Ectodermal cell (in vitro differentiated cells): ENCODE measurements around the gene JAKMIP3. TPM values are rescaled to one million over a fixed set of nuclear protein-coding genes. Genes with fewer than 3 reads are reported as not detected.

ENCODE experiments used
- H3K27ac ChIP-seq: 2 replicates; pipeline ENCODE4 v1.7.0; 2013; ENCODE audit warnings: mild to moderate bottlenecking, low read depth, low read length; ENCODE audit not compliant: insufficient read depth, poor library complexity, severe bottlenecking
- H3K27me3 ChIP-seq: 2 replicates; pipeline ENCODE4 v1.7.0; 2013; ENCODE audit warnings: mild to moderate bottlenecking, low read length; ENCODE audit not compliant: insufficient read depth, control insufficient read depth, poor library complexity, severe bottlenecking
- H3K36me3 ChIP-seq: one replicate; pipeline ENCODE4 v1.7.0; 2013; ENCODE audit warnings: low read length; ENCODE audit not compliant: control insufficient read depth, insufficient read depth
- H3K4me1 ChIP-seq: one replicate; pipeline ENCODE4 v1.7.0; 2013; ENCODE audit warnings: low read length; ENCODE audit not compliant: control insufficient read depth, insufficient read depth
- H3K4me3 ChIP-seq: 2 replicates; pipeline ENCODE4 v1.7.0; 2013; ENCODE audit warnings: low read depth, low read length, control low read depth; ENCODE audit not compliant: insufficient read depth
- H3K9me3 ChIP-seq: 2 replicates; pipeline ENCODE4 v1.7.0; 2013; ENCODE audit warnings: mild to moderate bottlenecking, low read length, moderate library complexity; ENCODE audit not compliant: control insufficient read depth
- WGBS, 2 experiments: methylation state at CpG; one replicate each; pipeline ENCODE4 v1.1.7; 2013; ENCODE audit warnings: missing lambda C conversion rate in 2 of 2; 5-methylcytosine and 5-hydroxymethylcytosine counted together
- polyA plus RNA-seq, 4 experiments: library from polyadenylated mRNA; stranded (reverse); fragments of 50-300 nt; gene quantifications; one replicate each; pipeline ENCODE4 v1.2.3, GENCODE V29; 2013

Gene JAKMIP3
- polyA plus RNA-seq (2013, experiment 1 of 4), result 0.48 TPM
- polyA plus RNA-seq (2013, experiment 2 of 4), result 0.41 TPM
- polyA plus RNA-seq (2013, experiment 3 of 4), result 0.53 TPM
- 0.49 TPM for polyA plus RNA-seq (2013, experiment 4 of 4)

DNA sequence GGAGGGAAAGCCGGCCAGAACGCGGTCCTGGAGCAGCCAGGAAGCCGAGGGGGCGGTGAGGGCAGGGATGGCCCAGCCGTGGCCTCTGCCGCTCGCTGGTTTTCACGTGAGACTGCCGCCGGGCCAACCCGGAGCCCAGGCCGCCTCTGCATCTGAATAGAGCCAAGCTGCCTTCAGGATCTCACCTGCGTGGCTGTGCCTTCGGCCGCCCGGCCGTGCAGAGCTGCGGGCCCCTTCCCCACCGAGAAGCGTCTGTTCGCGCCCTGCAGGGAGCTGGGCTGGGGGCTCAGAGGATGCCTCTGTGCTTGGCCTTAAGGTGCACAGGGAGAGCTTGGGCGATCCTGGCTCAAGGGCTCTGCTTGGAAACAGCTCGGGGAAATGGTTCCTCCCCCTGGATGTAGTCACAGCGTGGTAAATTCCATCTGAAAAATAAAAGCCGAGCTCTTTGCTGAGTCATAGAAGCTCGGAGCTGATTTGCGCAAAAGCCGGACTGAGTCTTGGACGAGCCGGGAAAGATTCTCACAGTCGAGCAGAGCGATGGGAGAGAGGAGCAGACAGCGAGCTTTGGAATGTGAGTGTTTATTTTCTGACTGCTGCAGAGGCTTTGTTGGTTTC is at the start of gene JAKMIP3:
TSS of gene JAKMIP3 (plus strand) at position 456 of the 615 bp plus-strand sequence. CDS start 38,863 bp downstream, outside the sequence.
- H3K27me3 ChIP-seq, result peaks cover 6% of the 10 kb centered on the region
- H3K36me3 ChIP-seq, result no peaks in the 10 kb centered on the region
- no peaks in the 10 kb centered on the region for H3K9me3 ChIP-seq
- H3K4me3 ChIP-seq, result peak within 1 kb of the TSS; percentile 5
- H3K27ac ChIP-seq, result no peak within 1 kb of the TSS
- H3K4me1 ChIP-seq, result peaks cover 13% of the 10 kb centered on the region
- 24% methylated on average over 35 of the region's 35 CpGs for WGBS, 2 experiments

DNA sequence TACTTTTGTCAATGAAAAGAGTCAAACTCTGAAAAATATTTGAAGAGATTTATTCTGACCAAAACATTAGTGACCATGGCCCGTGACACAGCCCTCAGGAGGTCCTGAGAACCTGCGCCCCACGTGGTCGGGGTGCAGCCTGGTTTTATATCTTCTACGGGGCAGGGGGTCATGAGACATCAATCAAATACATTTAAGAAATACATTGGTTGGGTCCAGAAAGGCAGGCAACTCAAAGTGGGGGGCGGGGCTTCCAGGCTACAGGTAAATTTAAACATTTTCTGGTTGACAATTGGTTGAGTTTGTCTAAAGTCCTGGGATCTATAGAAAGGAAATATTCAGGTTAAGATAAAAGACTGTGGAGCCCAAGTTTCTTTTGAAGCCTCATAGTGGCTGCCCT is 49.2 kb upstream of the JAKMIP3 start:
- no peaks in the 10 kb centered on the region for H3K4me1 ChIP-seq
- WGBS, 2 experiments, result 86 to 89% methylated on average over 6 of the region's 6 CpGs
- no peaks in the 10 kb centered on the region for H3K36me3 ChIP-seq
- H3K27ac ChIP-seq, result no peak overlapping the region
- H3K27me3 ChIP-seq, result no peaks in the 10 kb centered on the region
- H3K4me3 ChIP-seq, result no peak overlapping the region
- no peaks in the 10 kb centered on the region for H3K9me3 ChIP-seq

DNA sequence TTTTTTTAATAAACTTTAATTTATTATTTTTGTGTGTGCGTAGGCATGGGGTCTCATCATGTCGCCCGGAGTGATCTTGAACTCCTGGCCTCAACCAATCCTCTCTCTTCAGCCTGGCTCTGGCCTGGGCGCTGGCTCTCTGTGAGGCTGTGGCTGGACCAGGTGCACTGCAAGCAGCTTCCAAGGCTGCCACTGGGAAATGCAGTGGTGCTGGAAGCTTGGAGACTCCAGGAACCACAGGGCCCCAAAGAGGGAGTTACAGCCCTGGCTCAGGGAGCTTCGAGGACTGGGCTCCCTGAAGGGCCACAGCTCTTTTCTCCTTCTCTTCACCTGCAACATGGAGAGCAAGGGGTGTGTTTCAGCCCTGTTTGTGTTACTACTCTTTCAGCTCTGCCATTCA is 47.3 kb upstream of the JAKMIP3 start:
- Histone ChIP-seq H3K4me1 (no peaks in the 10 kb centered on the region), H3K9me3 (no peaks in the 10 kb centered on the region), H3K27ac (no peak overlapping the region), H3K4me3 (no peak overlapping the region), H3K36me3 (no peaks in the 10 kb centered on the region), H3K27me3 (peaks cover 4% of the 10 kb centered on the region)
- WGBS, 2 experiments, result 81 to 85% methylated on average over 5 of the region's 5 CpGs

DNA sequence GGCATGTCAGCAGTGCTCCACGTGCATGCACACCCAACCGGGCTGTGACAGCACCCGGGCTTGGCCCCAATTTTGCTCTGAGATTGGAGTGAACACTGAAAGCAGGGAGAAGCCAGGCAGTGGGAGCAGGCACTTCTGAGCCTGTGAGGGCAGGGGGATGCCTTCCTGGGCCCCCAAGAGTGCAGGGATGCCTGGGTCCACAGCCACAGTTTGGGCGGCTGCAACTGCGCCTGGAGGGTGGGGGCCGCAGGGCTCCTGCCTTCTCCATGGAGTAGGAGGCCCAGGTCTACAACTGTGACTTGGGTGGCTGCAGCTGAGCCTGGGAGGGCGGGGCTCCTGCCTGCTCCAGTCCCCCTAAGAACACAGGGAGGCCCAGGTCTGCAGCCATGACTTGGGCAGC is 46.4 kb upstream of the JAKMIP3 start:
- H3K27ac ChIP-seq, result no peak overlapping the region
- H3K4me3 ChIP-seq, result no peak overlapping the region
- WGBS, 2 experiments, result 95% methylated on average over 7 of the region's 7 CpGs
- no peaks in the 10 kb centered on the region for H3K36me3 ChIP-seq
- H3K9me3 ChIP-seq, result no peaks in the 10 kb centered on the region
- H3K4me1 ChIP-seq, result no peaks in the 10 kb centered on the region
- peaks cover 13% of the 10 kb centered on the region for H3K27me3 ChIP-seq

- Histone ChIP-seq H3K36me3 (no peaks in the 10 kb centered on the region), H3K27ac (no peak overlapping the region), H3K27me3 (peaks cover 20% of the 10 kb centered on the region), H3K4me3 (no peak overlapping the region), H3K4me1 (no peaks in the 10 kb centered on the region), H3K9me3 (no peaks in the 10 kb centered on the region)
- WGBS, 2 experiments, result 82 to 83% methylated on average over 13 of the region's 13 CpGs
Measured at GRCh38 chr10:132020456-132020855, 45.3 kb upstream of the JAKMIP3 start.

DNA sequence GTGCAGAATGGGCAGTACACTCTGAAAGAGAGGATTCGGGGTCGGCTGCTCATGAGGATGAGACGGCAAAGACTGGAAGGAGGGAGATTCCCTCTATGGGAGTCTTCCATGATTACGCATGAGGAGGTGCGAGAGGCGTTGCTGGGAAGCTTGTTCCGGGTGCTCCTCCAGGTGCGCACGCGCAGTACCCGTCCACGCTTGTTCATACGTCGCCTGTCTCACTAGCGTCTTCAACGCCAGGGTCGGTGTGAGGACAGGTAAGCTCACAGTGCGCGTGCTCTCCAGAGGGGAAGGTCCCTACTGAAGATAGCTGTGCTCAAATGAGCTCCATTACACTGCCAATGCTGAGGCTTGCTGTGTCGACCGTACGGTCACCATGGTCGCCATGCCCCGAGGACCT is 44.7 kb upstream of the JAKMIP3 start:
- Histone ChIP-seq H3K36me3 (no peaks in the 10 kb centered on the region), H3K27ac (no peak overlapping the region), H3K27me3 (peaks cover 20% of the 10 kb centered on the region), H3K4me1 (no peaks in the 10 kb centered on the region), H3K9me3 (no peaks in the 10 kb centered on the region), H3K4me3 (no peak overlapping the region)
- 94% methylated on average over 24 of the region's 24 CpGs for WGBS, 2 experiments

- Histone ChIP-seq H3K27me3 (peaks cover 20% of the 10 kb centered on the region), H3K4me1 (no peaks in the 10 kb centered on the region), H3K36me3 (no peaks in the 10 kb centered on the region), H3K27ac (no peak overlapping the region), H3K4me3 (no peak overlapping the region), H3K9me3 (no peaks in the 10 kb centered on the region)
- WGBS, 2 experiments, result 90 to 91% methylated on average over 16 of the region's 16 CpGs
Measured at GRCh38 chr10:132021504-132022143, 44.1 kb upstream of the JAKMIP3 start.

DNA sequence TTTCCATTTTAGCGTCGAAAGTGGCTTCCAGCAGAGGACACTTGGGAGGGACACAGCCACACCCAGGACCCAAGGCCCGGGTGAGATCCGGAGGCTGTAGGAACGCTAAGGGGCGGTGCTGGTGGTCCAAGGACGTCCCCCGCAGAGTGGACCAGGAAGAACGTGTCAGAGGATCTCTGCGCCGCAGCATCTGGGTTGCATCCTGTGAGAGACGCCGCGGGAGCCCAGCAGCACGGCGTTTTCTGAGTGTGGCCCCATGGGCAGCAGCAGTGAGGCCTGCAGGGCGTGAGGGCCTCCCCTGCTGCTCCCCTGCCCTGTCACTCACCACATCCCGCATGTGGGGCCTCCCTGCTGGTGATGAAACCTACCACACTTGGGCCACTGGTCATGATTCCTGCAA is 43.5 kb upstream of the JAKMIP3 start:
- Histone ChIP-seq H3K4me1 (no peaks in the 10 kb centered on the region), H3K9me3 (no peaks in the 10 kb centered on the region), H3K27me3 (peaks cover 20% of the 10 kb centered on the region), H3K36me3 (no peaks in the 10 kb centered on the region), H3K27ac (no peak overlapping the region), H3K4me3 (no peak overlapping the region)
- 91 to 92% methylated on average over 18 of the region's 18 CpGs for WGBS, 2 experiments

- Histone ChIP-seq H3K9me3 (no peaks in the 10 kb centered on the region), H3K36me3 (no peaks in the 10 kb centered on the region), H3K27me3 (peaks cover 20% of the 10 kb centered on the region), H3K4me3 (no peak overlapping the region), H3K27ac (no peak overlapping the region), H3K4me1 (no peaks in the 10 kb centered on the region)
- 35 to 36% methylated on average over 36 of the region's 36 CpGs for WGBS, 2 experiments
Measured at GRCh38 chr10:132023092-132023811, 42.5 kb upstream of the JAKMIP3 start.

DNA sequence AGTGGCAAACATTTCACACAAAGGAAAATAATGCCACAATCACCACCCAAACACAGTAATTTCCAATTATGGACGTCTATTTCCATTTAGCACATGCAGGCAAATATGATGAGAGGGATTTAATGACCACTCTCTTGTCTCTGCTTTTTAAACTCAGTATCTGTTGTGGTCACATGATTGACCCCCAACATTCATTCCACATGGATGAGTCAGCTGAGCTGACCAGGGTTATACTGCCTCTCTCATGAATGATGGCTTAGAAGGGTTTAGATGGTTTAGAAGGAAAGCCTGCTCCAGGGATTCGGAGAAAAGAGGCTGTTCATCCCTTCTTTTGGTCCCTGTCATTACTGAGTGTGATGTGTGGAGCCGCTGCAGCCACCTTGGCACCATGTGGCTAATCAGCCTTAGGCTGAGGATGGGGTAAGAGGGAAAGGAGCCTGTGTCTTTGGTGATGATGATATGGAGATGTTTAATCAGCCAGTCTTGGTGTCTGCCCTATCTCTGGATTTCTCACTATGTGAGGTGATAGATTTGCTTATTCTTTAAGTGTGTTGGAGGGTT is 38.2 kb upstream of the JAKMIP3 start:
- H3K27me3 ChIP-seq, result peaks cover 20% of the 10 kb centered on the region
- no peak overlapping the region for H3K4me3 ChIP-seq
- H3K9me3 ChIP-seq, result no peaks in the 10 kb centered on the region
- H3K4me1 ChIP-seq, result no peaks in the 10 kb centered on the region
- no peak overlapping the region for H3K27ac ChIP-seq
- 91 to 93% methylated on average over 3 of the region's 3 CpGs for WGBS, 2 experiments
- H3K36me3 ChIP-seq, result no peaks in the 10 kb centered on the region
